NCI-H1930 (cell line): ENCODE results near the gene LIPK.

ENCODE experiments used
- DNase-seq, 2 experiments: peaks; one replicate each; lab custom pipeline; 2025; lab: John Stamatoyannopoulos, UW

The LIPK gene

GRCh38 chr10:88786032-88786770, 80.2 kb downstream of the LIPK start:
- DNase-seq: no peak

GRCh38 chr10:88787463-88787862, 81.4 kb downstream of the LIPK start:
- DNase-seq: no peak

GRCh38 chr10:88788924-88789323, 82.9 kb downstream of the LIPK start:
- no peak for DNase-seq

- no peak for DNase-seq
Observed at GRCh38 chr10:88791924-88792323, 85.9 kb downstream of the LIPK start.

- DNase-seq: no peak
Observed at GRCh38 chr10:88792661-88793060, 86.6 kb downstream of the LIPK start.

GRCh38 chr10:88793712-88794299, 87.8 kb downstream of the LIPK start:
- no peak for DNase-seq

- no peak for DNase-seq
Observed at GRCh38 chr10:88794731-88795130, 88.7 kb downstream of the LIPK start.

GRCh38 chr10:88800152-88801125, 94.4 kb downstream of the LIPK start:
- no peak for DNase-seq
